Smooth muscle cell (in vitro differentiated cells): ENCODE results near the gene CCL17. TPM values are rescaled to one million over a fixed set of nuclear protein-coding genes. Genes with fewer than 3 reads are reported as not detected.

Experiments used
- DNase-seq: peaks from one replicate; lab custom pipeline; 2025; ENCODE audit not compliant: unreplicated experiment; lab: John Stamatoyannopoulos, UW
- H2AFZ ChIP-seq: fragments of 200-600 bp; sonication (generic); 2 replicates; pipeline ENCODE4 v1.6.0; 2016; ENCODE audit warnings: antibody characterized with exemption, low read depth, mild to moderate bottlenecking
- H3F3A ChIP-seq: fragments of 200-600 bp; sonication (generic); 2 replicates; pipeline ENCODE4 v1.6.0; 2017; ENCODE audit warnings: antibody characterized with exemption, low read depth
- H3K27ac ChIP-seq: fragments of 200-600 bp; sonication (generic); 2 replicates; pipeline ENCODE4 v1.5.1; 2016; ENCODE audit warnings: low read depth, mild to moderate bottlenecking
- H3K27me3 ChIP-seq: fragments of 200-600 bp; sonication (generic); 2 replicates; pipeline ENCODE4 v1.6.1; 2016; ENCODE audit warnings: low read depth, mild to moderate bottlenecking
- H3K36me3 ChIP-seq: fragments of 200-600 bp; sonication (generic); 2 replicates; pipeline ENCODE4 v1.5.1; 2016; ENCODE audit warnings: low read depth
- H3K4me1 ChIP-seq: fragments of 200-600 bp; sonication (generic); 2 replicates; pipeline ENCODE4 v1.5.1; 2016; ENCODE audit warnings: low read depth
- H3K4me2 ChIP-seq: fragments of 200-600 bp; sonication (generic); 2 replicates; pipeline ENCODE4 v1.6.0; 2016; ENCODE audit warnings: mild to moderate bottlenecking
- H3K4me3 ChIP-seq: fragments of 200-600 bp; sonication (generic); 2 replicates; pipeline ENCODE4 v1.5.1; 2016; ENCODE audit warnings: mild to moderate bottlenecking
- H3K79me2 ChIP-seq: fragments of 200-600 bp; sonication (generic); 2 replicates; pipeline ENCODE4 v1.6.0; 2016; ENCODE audit warnings: low read depth, mild to moderate bottlenecking
- H3K9ac ChIP-seq: fragments of 200-600 bp; sonication (generic); 2 replicates; pipeline ENCODE4 v1.6.0; 2016; ENCODE audit warnings: low read depth
- H3K9me3 ChIP-seq: fragments of 200-600 bp; sonication (generic); replicated peaks from 2 replicates; pipeline ENCODE4 v1.5.1; 2016; ENCODE audit warnings: low read depth
- H4K20me1 ChIP-seq: fragments of 200-600 bp; sonication (generic); 2 replicates; pipeline ENCODE4 v1.6.0; 2016; ENCODE audit warnings: low read depth
- CTCF ChIP-seq: fragments of 200-600 bp; sonication (generic); IDR thresholded peaks from 2 replicates; pipeline ENCODE4 v1.5.1; 2017; ENCODE audit warnings: borderline replicate concordance, mild to moderate bottlenecking, antibody characterized with exemption; ENCODE audit not compliant: insufficient read depth, poor library complexity, severe bottlenecking
- WGBS: methylation state at CpG from one replicate; pipeline ENCODE4 v1.1.7; 2016; ENCODE audit warnings: low lambda C conversion rate; 5-methylcytosine and 5-hydroxymethylcytosine counted together
- polyA plus RNA-seq: library from polyadenylated mRNA; unstranded; fragments of >200 nt; fragmentation: Nextera tagmentation; extraction: Ambion mirVana; gene quantifications from 2 replicates; pipeline ENCODE4 v1.2.1, GENCODE V29; 2016
- total RNA-seq: library from RNA; depleted of rRNA; stranded (reverse); fragments of >200 nt; gene quantifications from 2 replicates; pipeline ENCODE4 v1.2.3, GENCODE V29; 2014

The CCL17 gene
- total and polyA plus RNA-seq, 2 experiments from 2014 or later, result not detected

DNA sequence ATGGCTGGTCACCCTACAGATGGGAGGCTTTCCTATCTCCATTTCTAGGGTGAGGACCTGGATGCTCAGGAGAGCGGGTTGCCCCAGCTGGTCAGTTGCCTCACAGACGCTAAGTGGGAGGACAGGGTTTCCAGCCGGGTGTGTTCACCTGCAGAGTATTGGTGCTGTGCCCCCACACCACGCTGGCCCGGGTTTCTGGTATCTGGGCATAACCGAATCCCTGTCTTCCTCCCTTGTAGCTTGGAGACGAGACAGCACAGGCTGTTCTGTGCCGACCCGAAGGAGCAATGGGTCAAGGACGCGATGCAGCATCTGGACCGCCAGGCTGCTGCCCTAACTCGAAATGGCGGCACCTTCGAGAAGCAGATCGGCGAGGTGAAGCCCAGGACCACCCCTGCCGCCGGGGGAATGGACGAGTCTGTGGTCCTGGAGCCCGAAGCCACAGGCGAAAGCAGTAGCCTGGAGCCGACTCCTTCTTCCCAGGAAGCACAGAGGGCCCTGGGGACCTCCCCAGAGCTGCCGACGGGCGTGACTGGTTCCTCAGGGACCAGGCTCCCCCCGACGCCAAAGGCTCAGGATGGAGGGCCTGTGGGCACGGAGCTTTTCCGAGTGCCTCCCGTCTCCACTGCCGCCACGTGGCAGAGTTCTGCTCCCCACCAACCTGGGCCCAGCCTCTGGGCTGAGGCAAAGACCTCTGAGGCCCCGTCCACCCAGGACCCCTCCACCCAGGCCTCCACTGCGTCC is 22.6 kb upstream of the CCL17 start:
- no peak overlapping the region for H2AFZ ChIP-seq
- 97% methylated on average over 35 of the region's 35 CpGs for whole genome bisulfite sequencing
- no peak overlapping the region for H3K4me3 ChIP-seq
- H3K36me3 ChIP-seq, result no peaks in the 10 kb centered on the region
- no peaks in the 10 kb centered on the region for H3K79me2 ChIP-seq
- no peak overlapping the region for H3K9ac ChIP-seq
- no peak overlapping the region for H3K27ac ChIP-seq
- H3K27me3 ChIP-seq, result no peaks in the 10 kb centered on the region
- H3K9me3 ChIP-seq, result no peaks in the 10 kb centered on the region
- no peak for DNase-seq
- H3K4me2 ChIP-seq, result no peak overlapping the region
- H3F3A ChIP-seq, result peaks cover 12% of the 10 kb centered on the region
- H4K20me1 ChIP-seq, result no peaks in the 10 kb centered on the region
- peaks cover 9% of the 10 kb centered on the region for H3K4me1 ChIP-seq
- TF ChIP-seq CTCF, result no peak

DNA sequence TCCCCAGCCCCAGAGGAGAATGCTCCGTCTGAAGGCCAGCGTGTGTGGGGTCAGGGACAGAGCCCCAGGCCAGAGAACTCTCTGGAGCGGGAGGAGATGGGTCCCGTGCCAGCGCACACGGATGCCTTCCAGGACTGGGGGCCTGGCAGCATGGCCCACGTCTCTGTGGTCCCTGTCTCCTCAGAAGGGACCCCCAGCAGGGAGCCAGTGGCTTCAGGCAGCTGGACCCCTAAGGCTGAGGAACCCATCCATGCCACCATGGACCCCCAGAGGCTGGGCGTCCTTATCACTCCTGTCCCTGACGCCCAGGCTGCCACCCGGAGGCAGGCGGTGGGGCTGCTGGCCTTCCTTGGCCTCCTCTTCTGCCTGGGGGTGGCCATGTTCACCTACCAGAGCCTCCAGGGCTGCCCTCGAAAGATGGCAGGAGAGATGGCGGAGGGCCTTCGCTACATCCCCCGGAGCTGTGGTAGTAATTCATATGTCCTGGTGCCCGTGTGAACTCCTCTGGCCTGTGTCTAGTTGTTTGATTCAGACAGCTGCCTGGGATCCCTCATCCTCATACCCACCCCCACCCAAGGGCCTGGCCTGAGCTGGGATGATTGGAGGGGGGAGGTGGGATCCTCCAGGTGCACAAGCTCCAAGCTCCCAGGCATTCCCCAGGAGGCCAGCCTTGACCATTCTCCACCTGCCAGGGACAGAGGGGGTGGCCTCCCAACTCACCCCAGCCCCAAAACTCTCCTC is 21.9 kb upstream of the CCL17 start:
- Histone ChIP-seq H3K4me3 (no peak overlapping the region), H3K9ac (no peak overlapping the region), H3K79me2 (no peaks in the 10 kb centered on the region), H3F3A (peaks cover 11% of the 10 kb centered on the region), H3K36me3 (no peaks in the 10 kb centered on the region), H2AFZ (no peak overlapping the region), H3K27ac (no peak overlapping the region), H3K9me3 (no peaks in the 10 kb centered on the region), H4K20me1 (no peaks in the 10 kb centered on the region), H3K4me2 (no peak overlapping the region), H3K27me3 (no peaks in the 10 kb centered on the region), H3K4me1 (peaks cover 6% of the 10 kb centered on the region)
- DNase-seq, result no peak
- 96% methylated on average over 16 of the region's 16 CpGs for WGBS
- TF ChIP-seq CTCF, result no peak

GRCh38 chr16:57383276-57384247 is 21.0 kb upstream of the CCL17 start:
- H3K27me3 ChIP-seq, result no peaks in the 10 kb centered on the region
- H3K4me1 ChIP-seq, result no peaks in the 10 kb centered on the region
- H3K4me3 ChIP-seq, result no peak overlapping the region
- no peaks in the 10 kb centered on the region for H3K9me3 ChIP-seq
- H3K4me2 ChIP-seq, result no peak overlapping the region
- H3K36me3 ChIP-seq, result no peaks in the 10 kb centered on the region
- no peak overlapping the region for H3K9ac ChIP-seq
- H4K20me1 ChIP-seq, result no peaks in the 10 kb centered on the region
- H3K27ac ChIP-seq, result no peak overlapping the region
- TF ChIP-seq CTCF, result no peak
- no peaks in the 10 kb centered on the region for H3K79me2 ChIP-seq
- peaks cover 3% of the 10 kb centered on the region for H3F3A ChIP-seq
- 55% methylated on average over 8 of the region's 8 CpGs for WGBS
- no peak for DNase-seq
- H2AFZ ChIP-seq, result no peak overlapping the region
